H9 (cell line): ENCODE data around the gene ITGA11. TPM values are rescaled to one million over a fixed set of nuclear protein-coding genes. Genes with fewer than 3 reads are reported as not detected.

Experiments used
- DNase-seq: peaks from one replicate; pipeline ENCODE4 v3.0.0-alpha.2; 2017
- H2AFZ ChIP-seq: one replicate; pipeline ENCODE4 v1.6.1; 2013; ENCODE audit warnings: mild to moderate bottlenecking, low read length, control low read depth, moderate library complexity
- H2AK5ac ChIP-seq: 2 replicates; pipeline ENCODE4 v1.6.1; 2013; ENCODE audit warnings: low read length, control low read depth, mixed read lengths; ENCODE audit not compliant: insufficient read length
- H2BK120ac ChIP-seq: one replicate; pipeline ENCODE4 v1.6.1; 2013; ENCODE audit warnings: low read depth, mild to moderate bottlenecking, low read length, control low read depth, inconsistent platforms; ENCODE audit not compliant: poor library complexity, severe bottlenecking
- H2BK12ac ChIP-seq: 2 replicates; pipeline ENCODE4 v1.6.1; 2013; ENCODE audit warnings: low read length, control low read depth, mixed read lengths, low read depth; ENCODE audit not compliant: insufficient read length
- H2BK15ac ChIP-seq: 2 replicates; pipeline ENCODE4 v1.6.1; 2013; ENCODE audit warnings: low read depth, low read length, control low read depth
- H2BK20ac ChIP-seq: one replicate; pipeline ENCODE4 v1.6.1; 2013; ENCODE audit warnings: low read depth, mild to moderate bottlenecking, low read length, control low read depth, inconsistent platforms; ENCODE audit not compliant: poor library complexity, severe bottlenecking
- H2BK5ac ChIP-seq: 2 replicates; pipeline ENCODE4 v1.6.1; 2013; ENCODE audit warnings: low read length, control low read depth, mixed read lengths; ENCODE audit not compliant: insufficient read length
- H3K14ac ChIP-seq: 2 replicates; pipeline ENCODE4 v1.6.1; 2013; ENCODE audit warnings: low read length, control low read depth; ENCODE audit not compliant: insufficient read depth
- H3K18ac ChIP-seq: 2 replicates; pipeline ENCODE4 v1.6.1; 2013; ENCODE audit warnings: low read depth, mild to moderate bottlenecking, mixed read lengths, low read length, control low read depth; ENCODE audit not compliant: insufficient read length
- H3K23ac ChIP-seq: 2 replicates; pipeline ENCODE4 v1.6.1; 2013; ENCODE audit warnings: low read length, control low read depth, mixed read lengths, low read depth; ENCODE audit not compliant: insufficient read length
- H3K23me2 ChIP-seq: 2 replicates; pipeline ENCODE4 v1.6.1; 2013; ENCODE audit warnings: low read depth, mild to moderate bottlenecking, mixed read lengths, low read length, control low read depth; ENCODE audit not compliant: insufficient read length, poor library complexity, severe bottlenecking
- H3K27ac ChIP-seq: 2 replicates; pipeline ENCODE4 v1.5.1; 2013; ENCODE audit warnings: low read length, control low read depth, mixed read lengths, low read depth; ENCODE audit not compliant: insufficient read length
- H3K27me3 ChIP-seq: 2 replicates; pipeline ENCODE4 v1.6.1; 2013; ENCODE audit warnings: low read length, control low read depth, inconsistent platforms; ENCODE audit not compliant: insufficient read depth
- H3K4ac ChIP-seq: 2 replicates; pipeline ENCODE4 v1.6.1; 2013; ENCODE audit warnings: low read depth, mild to moderate bottlenecking, control low read depth, inconsistent platforms, low read length, moderate library complexity
- H3K4me1 ChIP-seq: 2 replicates; pipeline ENCODE4 v1.6.1; 2013; ENCODE audit warnings: low read length, control low read depth, inconsistent platforms; ENCODE audit not compliant: insufficient read depth
- H3K4me2 ChIP-seq: 2 replicates; pipeline ENCODE4 v1.6.1; 2013; ENCODE audit warnings: low read length, control low read depth, mixed read lengths; ENCODE audit not compliant: insufficient read length, insufficient read depth
- H3K56ac ChIP-seq: 2 replicates; pipeline ENCODE4 v1.6.1; 2013; ENCODE audit warnings: low read depth, mild to moderate bottlenecking, mixed read lengths, low read length, control low read depth; ENCODE audit not compliant: insufficient read length
- H3K79me1 ChIP-seq: 2 replicates; pipeline ENCODE4 v1.6.1; 2013; ENCODE audit warnings: low read depth, mild to moderate bottlenecking, moderate library complexity, low read length, control low read depth, inconsistent platforms; ENCODE audit not compliant: insufficient read depth, poor library complexity, severe bottlenecking
- H3K79me2 ChIP-seq: 2 replicates; pipeline ENCODE4 v1.6.1; 2013; ENCODE audit warnings: low read length, control low read depth, inconsistent platforms; ENCODE audit not compliant: insufficient read depth
- H3K9ac ChIP-seq: 2 replicates; pipeline ENCODE4 v1.6.1; 2013; ENCODE audit warnings: low read length, control low read depth, mixed read lengths; ENCODE audit not compliant: insufficient read length; ENCODE audit errors: extremely low read depth
- H3K9me3 ChIP-seq: one replicate; pipeline ENCODE4 v1.6.1; 2013; ENCODE audit warnings: low read depth, low read length, inconsistent platforms; ENCODE audit not compliant: control insufficient read depth
- H3T11ph ChIP-seq: one replicate; pipeline ENCODE4 v1.6.1; 2013; ENCODE audit warnings: mild to moderate bottlenecking, low read length, control low read depth, inconsistent platforms
- H4K20me1 ChIP-seq: one replicate; pipeline ENCODE4 v1.6.1; 2013; ENCODE audit not compliant: control insufficient read depth, insufficient read length, insufficient read depth
- H4K5ac ChIP-seq: 2 replicates; pipeline ENCODE4 v1.6.1; 2013; ENCODE audit warnings: low read depth, mild to moderate bottlenecking, mixed read lengths, low read length, control low read depth; ENCODE audit not compliant: insufficient read length
- H4K8ac ChIP-seq: replicated peaks from 2 replicates; pipeline ENCODE4 v1.6.1; 2013; ENCODE audit warnings: low read length, control low read depth, mixed read lengths, low read depth; ENCODE audit not compliant: insufficient read length
- H4K91ac ChIP-seq: 2 replicates; pipeline ENCODE4 v1.6.1; 2013; ENCODE audit warnings: low read depth, mild to moderate bottlenecking, moderate library complexity, mixed read lengths, low read length, control low read depth; ENCODE audit not compliant: insufficient read length
- H3K27ac Mint-ChIP-seq, 3 experiments: 2 replicates in 2 of 3; 3 replicates in 1 of 3; pipeline ENCODE4 v1.8.0; 2020 to 2021; ENCODE audit warnings: mixed read lengths in 3 of 3, mild to moderate bottlenecking in 1 of 3, moderate library complexity in 1 of 3
- H3K27me3 Mint-ChIP-seq: 2 replicates; pipeline ENCODE4 v1.8.0; 2021; ENCODE audit warnings: low read depth, mild to moderate bottlenecking, moderate library complexity, mixed read lengths
- H3K36me3 Mint-ChIP-seq, 3 experiments: 2 replicates in 2 of 3; 3 replicates in 1 of 3; pipeline ENCODE4 v1.8.0; 2020 to 2021; ENCODE audit warnings: low read depth in 3 of 3, mixed read lengths in 3 of 3; ENCODE audit not compliant: insufficient read depth in 1 of 3
- H3K4me1 Mint-ChIP-seq, 2 experiments: 2 replicates each; pipeline ENCODE4 v1.8.0; 2020; ENCODE audit warnings: mixed read lengths in 2 of 2
- H3K4me3 Mint-ChIP-seq, 2 experiments: 2 replicates in 1 of 2; 3 replicates in 1 of 2; pipeline ENCODE4 v1.8.0; 2020 to 2021; ENCODE audit warnings: mild to moderate bottlenecking in 2 of 2, mixed read lengths in 2 of 2, moderate library complexity in 1 of 2
- H3K9me3 Mint-ChIP-seq, 2 experiments: 2 replicates in 1 of 2; 3 replicates in 1 of 2; pipeline ENCODE4 v1.8.0; 2020; ENCODE audit warnings: mild to moderate bottlenecking in 2 of 2, mixed read lengths in 2 of 2, moderate library complexity in 1 of 2
- WGBS: extraction: QIAGEN DNeasy Blood & Tissue Kit; methylation state at CpG from one replicate; pipeline ENCODE4 v1.1.7; 2013; ENCODE audit warnings: missing lambda C conversion rate, low lambda C conversion rate, mixed read lengths; ENCODE audit not compliant: insufficient read length; ENCODE audit errors: extremely low coverage; 5-methylcytosine and 5-hydroxymethylcytosine counted together
- total RNA-seq: library from RNA; stranded (reverse); gene quantifications from 2 replicates; pipeline ENCODE4 v1.2.1, GENCODE V29; 2021
- TF ChIP-seq, protein P1 (sequence below): fragments of 200-600 bp; sonication (generic); conservative IDR thresholded peaks from 3 replicates; pipeline ENCODE4 v1.8.0; 2021; ENCODE audit warnings: antibody characterized with exemption, mild to moderate bottlenecking

ITGA11 gene
- total RNA-seq, 1 experiment from 2014 or later: 0.07 TPM

GRCh38 chr15:68421798-68422402, 10.1 kb downstream of the ITGA11 start:
- no peaks in the 10 kb centered on the region for H3K79me2 ChIP-seq
- H4K8ac ChIP-seq: no peak overlapping the region
- H2BK120ac ChIP-seq: no peak overlapping the region
- peak; percentile 26 for DNase-seq
- no peak overlapping the region; a peak in 1 of 5 replicates for H3K4me3 Mint-ChIP-seq
- H3K9me3 Mint-ChIP-seq: no peaks in the 10 kb centered on the region
- no peak overlapping the region for H3K18ac ChIP-seq
- no peak overlapping the region for H2BK12ac ChIP-seq
- no peaks in the 10 kb centered on the region for H3K79me1 ChIP-seq
- no peaks in the 10 kb centered on the region for H3K27me3 ChIP-seq
- H3K27ac Mint-ChIP-seq: no peak overlapping the region
- H4K91ac ChIP-seq: no peak overlapping the region
- no peak overlapping the region for H2AK5ac ChIP-seq
- H4K5ac ChIP-seq: no peak overlapping the region
- no peaks in the 10 kb centered on the region for H3K36me3 Mint-ChIP-seq
- H3K14ac ChIP-seq: no peak overlapping the region
- H3K23ac ChIP-seq: no peak overlapping the region
- no peak overlapping the region for H3K4ac ChIP-seq
- H3K9me3 ChIP-seq: no peaks in the 10 kb centered on the region
- H2BK20ac ChIP-seq: no peak overlapping the region
- H3K4me2 ChIP-seq: no peak overlapping the region
- H2AFZ ChIP-seq: no peak overlapping the region
- no peak overlapping the region for H3K27ac ChIP-seq
- peaks cover 29% of the 10 kb centered on the region for H3K27me3 Mint-ChIP-seq
- H4K20me1 ChIP-seq: no peaks in the 10 kb centered on the region
- H3K4me1 Mint-ChIP-seq: peaks cover 16 to 32% of the 10 kb centered on the region in 2 experiments
- WGBS: no CpG with 5 or more reads among the region's 14 CpGs
- no peak overlapping the region for H3K56ac ChIP-seq
- H2BK15ac ChIP-seq: no peak overlapping the region
- no peak overlapping the region for H2BK5ac ChIP-seq
- no peaks in the 10 kb centered on the region for H3K23me2 ChIP-seq
- no peak overlapping the region for H3T11ph ChIP-seq
- H3K4me1 ChIP-seq: peaks cover 5% of the 10 kb centered on the region; the same call in 1 of the 2 replicates
- TF ChIP-seq, protein P1, sequence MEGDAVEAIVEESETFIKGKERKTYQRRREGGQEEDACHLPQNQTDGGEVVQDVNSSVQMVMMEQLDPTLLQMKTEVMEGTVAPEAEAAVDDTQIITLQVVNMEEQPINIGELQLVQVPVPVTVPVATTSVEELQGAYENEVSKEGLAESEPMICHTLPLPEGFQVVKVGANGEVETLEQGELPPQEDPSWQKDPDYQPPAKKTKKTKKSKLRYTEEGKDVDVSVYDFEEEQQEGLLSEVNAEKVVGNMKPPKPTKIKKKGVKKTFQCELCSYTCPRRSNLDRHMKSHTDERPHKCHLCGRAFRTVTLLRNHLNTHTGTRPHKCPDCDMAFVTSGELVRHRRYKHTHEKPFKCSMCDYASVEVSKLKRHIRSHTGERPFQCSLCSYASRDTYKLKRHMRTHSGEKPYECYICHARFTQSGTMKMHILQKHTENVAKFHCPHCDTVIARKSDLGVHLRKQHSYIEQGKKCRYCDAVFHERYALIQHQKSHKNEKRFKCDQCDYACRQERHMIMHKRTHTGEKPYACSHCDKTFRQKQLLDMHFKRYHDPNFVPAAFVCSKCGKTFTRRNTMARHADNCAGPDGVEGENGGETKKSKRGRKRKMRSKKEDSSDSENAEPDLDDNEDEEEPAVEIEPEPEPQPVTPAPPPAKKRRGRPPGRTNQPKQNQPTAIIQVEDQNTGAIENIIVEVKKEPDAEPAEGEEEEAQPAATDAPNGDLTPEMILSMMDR: no peak
- no peak overlapping the region for H3K9ac ChIP-seq
